ENCODE results near the gene CPEB3. TPM values are rescaled to one million over a fixed set of nuclear protein-coding genes. Genes with fewer than 3 reads are reported as not detected.
A peak's percentile ranks its signal among the peaks of the same experiment; 100 is the strongest.

The CPEB3 gene
- total RNA-seq, 1 experiment from 2014 or later, result 1.0 TPM

GRCh38 chr10:92076722-92077121 lies 214.2 kb downstream of the CPEB3 start:
- no peaks in the 10 kb centered on the region for H4K20me1 ChIP-seq (ENCODE audit: control insufficient read depth, insufficient read depth, insufficient read length)
- Mint-ChIP-seq H3K27ac (peak overlapping the region in 1 of 3 experiments; percentile 77; a peak in 1 of 7 replicates), H3K27me3 (ENCODE audit: low read depth) (no peaks in the 10 kb centered on the region), H3K4me3 (no peak overlapping the region), H3K9me3 (no peaks in the 10 kb centered on the region), H3K4me1 (peaks cover 0 to 6% of the 10 kb centered on the region in 2 experiments; a peak in 1 of 4 replicates), H3K36me3 (ENCODE audit: insufficient read depth in 1 of 3, low read depth in 3 of 3) (no peaks in the 10 kb centered on the region)
- H3K4me2 ChIP-seq (ENCODE audit: insufficient read depth, insufficient read length, low read length), result no peak overlapping the region
- no peaks in the 10 kb centered on the region for H3K23me2 ChIP-seq (ENCODE audit: insufficient read length, low read depth, low read length, poor library complexity, severe bottlenecking)
- no peaks in the 10 kb centered on the region for H3K79me2 ChIP-seq (ENCODE audit: insufficient read depth, low read length)
- H3K23ac ChIP-seq (ENCODE audit: insufficient read length, low read depth, low read length), result no peak overlapping the region
- no peaks in the 10 kb centered on the region for H3K4me1 ChIP-seq (ENCODE audit: insufficient read depth, low read length)
- H3K9me3 ChIP-seq (ENCODE audit: control insufficient read depth, low read depth, low read length), result no peaks in the 10 kb centered on the region
- TF ChIP-seq CTCF (conservative IDR thresholded peaks at IDR 0.05), result no peak
- no peak overlapping the region for H2BK5ac ChIP-seq (ENCODE audit: insufficient read length, low read length)
- no peak overlapping the region for H3K9ac ChIP-seq (ENCODE audit: extremely low read depth, insufficient read length, low read length)
- H2BK12ac ChIP-seq (ENCODE audit: insufficient read length, low read depth, low read length), result no peak overlapping the region
- no peak overlapping the region for H3K56ac ChIP-seq (ENCODE audit: insufficient read length, low read depth, low read length)
- H3T11ph ChIP-seq (ENCODE audit: low read length), result no peak overlapping the region
- H2AK5ac ChIP-seq (ENCODE audit: insufficient read length, low read length), result no peak overlapping the region
- H2BK20ac ChIP-seq (ENCODE audit: low read depth, low read length, poor library complexity, severe bottlenecking), result no peak overlapping the region
- H2BK15ac ChIP-seq (ENCODE audit: low read depth, low read length), result no peak overlapping the region
- no peak overlapping the region for H2AFZ ChIP-seq (ENCODE audit: low read length)
- DNase-seq, result no peak
- H4K8ac ChIP-seq (replicated peaks; ENCODE audit: insufficient read length, low read depth, low read length), result no peak overlapping the region
- no peak overlapping the region for H4K91ac ChIP-seq (ENCODE audit: insufficient read length, low read depth, low read length)
- H3K27ac ChIP-seq (ENCODE audit: insufficient read length, low read depth, low read length), result no peak overlapping the region
- no peak overlapping the region for H2BK120ac ChIP-seq (ENCODE audit: low read depth, low read length, poor library complexity, severe bottlenecking)
- no peak overlapping the region for H4K5ac ChIP-seq (ENCODE audit: insufficient read length, low read depth, low read length)
- no peak overlapping the region for H3K14ac ChIP-seq (ENCODE audit: insufficient read depth, low read length)
- H3K4ac ChIP-seq (ENCODE audit: low read depth, low read length), result no peak overlapping the region
- no peaks in the 10 kb centered on the region for H3K79me1 ChIP-seq (ENCODE audit: insufficient read depth, low read depth, low read length, poor library complexity, severe bottlenecking)
- H3K18ac ChIP-seq (ENCODE audit: insufficient read length, low read depth, low read length), result no peak overlapping the region
- H3K27me3 ChIP-seq (ENCODE audit: insufficient read depth, low read length), result no peaks in the 10 kb centered on the region
